A673 (cell line): ENCODE measurements around the gene HMCN2. TPM values are rescaled to one million over a fixed set of nuclear protein-coding genes. Genes with fewer than 3 reads are reported as not detected.

Experiments used
- BruUV-seq: library from RNA; stranded (reverse); fragments of 400-500 nt; replicated peaks from 2 replicates; lab custom pipeline; 2021; lab: Mats Ljungman, UMichigan
- CTCF ChIA-PET: fragments of 300-600 bp; sonication (Branson Sonifier 250); formaldehyde crosslinking; loops from one replicate; lab custom pipeline; 2022; ENCODE audit warnings: antibody characterized with exemption; lab: Charles Lee
- POLR2A ChIA-PET: fragments of 300-600 bp; sonication (Branson Sonifier 250); formaldehyde crosslinking; loops from one replicate; lab custom pipeline; 2022; ENCODE audit warnings: antibody characterized with exemption; ENCODE audit not compliant: low non-redundant PET; lab: Charles Lee
- DNase-seq: peaks from one replicate; pipeline ENCODE4 v3.0.0-alpha.2; 2015; ENCODE audit warnings: low spot score
- H3K27ac ChIP-seq: fragments of 200-600 bp; sonication (generic); 2 replicates; pipeline ENCODE4 v1.5.1; 2016; ENCODE audit warnings: mixed run types, low read depth, mild to moderate bottlenecking, mixed read lengths, antibody characterized with exemption, low read length; ENCODE audit not compliant: poor library complexity, severe bottlenecking
- H3K27me3 ChIP-seq: fragments of 200-600 bp; sonication (generic); replicated peaks from 2 replicates; pipeline ENCODE4 v1.6.1; 2017; ENCODE audit warnings: mixed run types, low read depth, mild to moderate bottlenecking, mixed read lengths, antibody characterized with exemption, low read length; ENCODE audit not compliant: insufficient read depth, poor library complexity
- H3K36me3 ChIP-seq: fragments of 200-600 bp; sonication (generic); 2 replicates; pipeline ENCODE4 v1.6.1; 2016; ENCODE audit warnings: mixed run types, mild to moderate bottlenecking, mixed read lengths, antibody characterized with exemption, low read length; ENCODE audit not compliant: insufficient read depth, poor library complexity, severe bottlenecking
- H3K4me1 ChIP-seq: fragments of 200-600 bp; sonication (generic); 2 replicates; pipeline ENCODE4 v1.6.1; 2017; ENCODE audit warnings: mixed run types, mild to moderate bottlenecking, mixed read lengths, antibody characterized with exemption, low read length; ENCODE audit not compliant: insufficient read depth, poor library complexity, severe bottlenecking
- H3K4me3 ChIP-seq: fragments of 200-600 bp; sonication (generic); 2 replicates; pipeline ENCODE4 v1.5.1; 2016; ENCODE audit warnings: low read depth, mixed run types, mild to moderate bottlenecking, mixed read lengths, low read length; ENCODE audit not compliant: poor library complexity, severe bottlenecking
- H3K9me3 ChIP-seq: fragments of 200-600 bp; sonication (generic); 2 replicates; pipeline ENCODE4 v1.6.1; 2016; ENCODE audit warnings: mixed run types, low read depth, mild to moderate bottlenecking, mixed read lengths, antibody characterized with exemption, low read length; ENCODE audit not compliant: poor library complexity, severe bottlenecking
- CTCF ChIP-seq: fragments of 300-800, 200-600 bp; sonication (generic); conservative IDR thresholded peaks from 2 replicates; pipeline ENCODE4 v1.5.1; 2017; ENCODE audit warnings: low read depth, mild to moderate bottlenecking, antibody characterized with exemption, low read length, moderate library complexity, mixed read lengths
- EZH2 ChIP-seq: fragments of 200-600 bp; sonication (generic); IDR thresholded peaks from 2 replicates; pipeline ENCODE4 v1.6.1; 2017; ENCODE audit warnings: borderline replicate concordance, low read depth, mild to moderate bottlenecking, mixed read lengths, antibody characterized with exemption, low read length; ENCODE audit not compliant: poor library complexity, severe bottlenecking
- intact Hi-C: fragments of 100-400 bp; cut with micrococcal nuclease; formaldehyde crosslinking; loops from one replicate; pipeline ENCODE4 v1.10.0; 2022; ENCODE audit not compliant: unreplicated experiment
- total RNA-seq: library from RNA; stranded (reverse); gene quantifications from 2 replicates; pipeline ENCODE4 v1.2.3, GENCODE V29; 2021

Gene HMCN2
- total RNA-seq, 1 experiment from 2014 or later = 0.28 TPM

GRCh38 chr9:130243015-130243881, 22.3 kb upstream of the HMCN2 start:
- no peaks in the 10 kb centered on the region for H3K36me3 ChIP-seq
- H3K4me3 ChIP-seq = no peak overlapping the region
- intact Hi-C loops = no loop called here
- no peaks in the 10 kb centered on the region for H3K27me3 ChIP-seq
- H3K9me3 ChIP-seq = no peaks in the 10 kb centered on the region
- CTCF ChIA-PET = no interaction called here
- H3K4me1 ChIP-seq = no peaks in the 10 kb centered on the region
- peak; percentile 75 for DNase-seq
- TF ChIP-seq CTCF = peak; percentile 92
- TF ChIP-seq EZH2 = no peak
- no peak overlapping the region for H3K27ac ChIP-seq
- POLR2A ChIA-PET = no interaction called here
- BruUV-seq = no TSS peak

GRCh38 chr9:130243882-130244170, 21.7 kb upstream of the HMCN2 start:
- H3K4me1 ChIP-seq = no peaks in the 10 kb centered on the region
- no peak overlapping the region for H3K4me3 ChIP-seq
- H3K27me3 ChIP-seq = no peaks in the 10 kb centered on the region
- no peak for DNase-seq
- intact Hi-C loops = no loop called here
- ChIA-PET CTCF (no interaction called here), POLR2A (no interaction called here)
- TF ChIP-seq EZH2 (no peak), CTCF (no peak)
- H3K27ac ChIP-seq = no peak overlapping the region
- no TSS peak for BruUV-seq
- H3K36me3 ChIP-seq = no peaks in the 10 kb centered on the region
- no peaks in the 10 kb centered on the region for H3K9me3 ChIP-seq

- TF ChIP-seq EZH2 = no peak
- TF ChIP-seq CTCF = no peak
- ChIA-PET CTCF (interaction anchor here (1.3 kb wide), 1 partner anchor 9 kb away, joined by 5 read pairs; no protein-coding TSS in a partner anchor), POLR2A (no interaction called here)
- Histone ChIP-seq H3K9me3 (no peaks in the 10 kb centered on the region), H3K27me3 (peaks cover 6% of the 10 kb centered on the region), H3K27ac (no peak overlapping the region), H3K4me1 (no peaks in the 10 kb centered on the region), H3K36me3 (no peaks in the 10 kb centered on the region), H3K4me3 (no peak overlapping the region)
- DNase-seq = no peak
- intact Hi-C loops = no loop called here
- BruUV-seq = no TSS peak
Measured at GRCh38 chr9:130244548-130245165, 20.9 kb upstream of the HMCN2 start.
